Pancreas (tissue), 10 donors: ENCODE data around the gene TMEM170B. TPM values are rescaled to one million over a fixed set of nuclear protein-coding genes. Genes with fewer than 3 reads are reported as not detected.

ENCODE experiments used
- ATAC-seq, 4 donors: fragments of 200-7000 bp; cut with Tn5 transposase; one replicate each; pipeline versions ENCODE4 v1.8.0 to v1.9.1; 2020; ENCODE audit warnings: mild to moderate bottlenecking in 4 of 4, moderate library complexity in 4 of 4
- DNase-seq, 6 donors: peaks; one replicate each; pipeline ENCODE4 v3.0.0-alpha.2; 2020
- FAIRE-seq: peaks from 2 replicates; lab custom pipeline; 2012; peaks lifted over from hg19 to GRCh38; lab: Jason Lieb, UNC
- H3K27ac ChIP-seq, 4 donors: fragments of 200-600 bp; sonication (generic); 1 replicate in 3 of 4; 2 replicates in 1 of 4; pipeline versions ENCODE4 v1.5.0 to v1.8.0; 2020
- H3K27me3 ChIP-seq, 4 donors: fragments of 200-600 bp; one replicate each; pipeline ENCODE4 v1.8.0; 2021
- H3K36me3 ChIP-seq, 3 donors: fragments of 200-600 bp; sonication (generic) in 1 of 3; one replicate each; pipeline versions ENCODE4 v1.5.0 to v1.8.0; 2020 to 2021
- H3K4me1 ChIP-seq, 3 donors: fragments of 200-600 bp; one replicate each; pipeline ENCODE4 v1.8.0; 2021
- H3K4me3 ChIP-seq, 4 donors: fragments of 200-600 bp; sonication (generic) in 2 of 4; one replicate each; pipeline versions ENCODE4 v1.5.0 to v1.8.0; 2020 to 2021
- H3K9me3 ChIP-seq, 4 donors: fragments of 200-600 bp; one replicate each; pipeline ENCODE4 v1.8.0; 2021
- WGBS, 2 donors: extraction: QIAGEN DNeasy Blood & Tissue Kit; methylation state at CpG; one replicate each; pipeline ENCODE4 v1.1.7; 2013; 5-methylcytosine and 5-hydroxymethylcytosine counted together
- intact Hi-C, 3 donors: fragments of 100-400 bp; cut with DNase I; formaldehyde crosslinking; loops; one replicate each; pipeline versions ENCODE4 v1.11.1 to v1.14.2; 2022
- polyA plus RNA-seq, 2 donors: library from polyadenylated mRNA; stranded (reverse); fragments of 200-250 nt; gene quantifications; one replicate each; pipeline ENCODE4 v1.2.3, GENCODE V29; 2013
- total RNA-seq, 6 donors: library from RNA; stranded (reverse); fragmentation: NEBNext Ultra II Directional in 4 of 6; extraction: Animal tissue kit (Norgen Biotek cat#: 25700) in 4 of 6; gene quantifications; one replicate each; pipeline versions ENCODE4 v1.2.1 to v1.2.4, GENCODE V29; 2021 to 2023
- TF ChIP-seq, protein P1 (sequence below), 4 donors: fragments of 200-600 bp; sonication (generic) in 3 of 4; IDR thresholded peaks; one replicate each; pipeline versions ENCODE4 v1.5.0 to v1.8.0; 2021; ENCODE audit warnings: antibody characterized with exemption in 4 of 4
- donor health status: healthy with polysubstance abuse.
- donor health status: DM: no; HTN: no; CAD: no; lungs with moderate emphysema.
- donor health status: DM: no; HTN: no; CAD: no.
- donor health status: control.
- donor health status: control.
- donor health status: Bipolar disorder and iron deficiency.
- donor health status: DM: yes; HTN: yes; CAD: no.
- donor health status: DM: no; HTN: no; CAD: no.
- donor health status: DM: no; HTN: no; CAD: no.
- donor health status: DM: yes; HTN: yes; CAD: no.

The TMEM170B gene
- total and polyA plus RNA-seq, 8 donors: 0.49 to 2.3 (median 1.4) TPM

DNA sequence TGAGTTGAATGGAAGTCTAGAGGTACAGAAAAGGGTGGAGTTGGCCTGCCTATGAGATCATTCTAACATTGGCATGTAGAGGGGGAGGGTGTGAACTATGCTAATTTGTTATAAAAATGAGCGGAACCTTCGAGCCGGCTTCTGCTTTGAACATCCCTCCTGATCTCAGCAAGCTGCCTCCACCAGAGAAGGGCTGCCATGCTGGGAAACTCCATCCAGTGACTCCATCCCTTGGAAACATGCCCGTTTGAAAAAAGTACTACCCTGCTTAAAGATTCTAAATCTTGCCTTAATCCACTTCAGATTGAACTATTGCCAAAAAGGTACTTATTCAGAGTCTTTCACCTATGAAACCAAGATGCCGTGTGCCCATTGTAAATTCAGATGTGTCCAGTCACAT is 43.6 kb upstream of the TMEM170B start:
- Histone ChIP-seq H3K9me3 (no peaks in the 10 kb centered on the region), H3K27me3 (no peaks in the 10 kb centered on the region), H3K36me3 (no peaks in the 10 kb centered on the region), H3K27ac (no peak overlapping the region), H3K4me3 (no peak overlapping the region), H3K4me1 (no peaks in the 10 kb centered on the region)
- DNase-seq (no peak), ATAC-seq (no peak), FAIRE-seq (no peak)
- intact Hi-C loops: loop anchor here in 2 of 3 donors (5.0 to 10.0 kb wide), 3 partner anchors 249 to 349 kb away; no protein-coding TSS in a partner anchor
- TF ChIP-seq, protein P1, sequence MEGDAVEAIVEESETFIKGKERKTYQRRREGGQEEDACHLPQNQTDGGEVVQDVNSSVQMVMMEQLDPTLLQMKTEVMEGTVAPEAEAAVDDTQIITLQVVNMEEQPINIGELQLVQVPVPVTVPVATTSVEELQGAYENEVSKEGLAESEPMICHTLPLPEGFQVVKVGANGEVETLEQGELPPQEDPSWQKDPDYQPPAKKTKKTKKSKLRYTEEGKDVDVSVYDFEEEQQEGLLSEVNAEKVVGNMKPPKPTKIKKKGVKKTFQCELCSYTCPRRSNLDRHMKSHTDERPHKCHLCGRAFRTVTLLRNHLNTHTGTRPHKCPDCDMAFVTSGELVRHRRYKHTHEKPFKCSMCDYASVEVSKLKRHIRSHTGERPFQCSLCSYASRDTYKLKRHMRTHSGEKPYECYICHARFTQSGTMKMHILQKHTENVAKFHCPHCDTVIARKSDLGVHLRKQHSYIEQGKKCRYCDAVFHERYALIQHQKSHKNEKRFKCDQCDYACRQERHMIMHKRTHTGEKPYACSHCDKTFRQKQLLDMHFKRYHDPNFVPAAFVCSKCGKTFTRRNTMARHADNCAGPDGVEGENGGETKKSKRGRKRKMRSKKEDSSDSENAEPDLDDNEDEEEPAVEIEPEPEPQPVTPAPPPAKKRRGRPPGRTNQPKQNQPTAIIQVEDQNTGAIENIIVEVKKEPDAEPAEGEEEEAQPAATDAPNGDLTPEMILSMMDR (IDR thresholded peaks at IDR 0.05): no peak
- 65 to 82% methylated on average over 5 of the region's 5 CpGs for WGBS, 2 donors

DNA sequence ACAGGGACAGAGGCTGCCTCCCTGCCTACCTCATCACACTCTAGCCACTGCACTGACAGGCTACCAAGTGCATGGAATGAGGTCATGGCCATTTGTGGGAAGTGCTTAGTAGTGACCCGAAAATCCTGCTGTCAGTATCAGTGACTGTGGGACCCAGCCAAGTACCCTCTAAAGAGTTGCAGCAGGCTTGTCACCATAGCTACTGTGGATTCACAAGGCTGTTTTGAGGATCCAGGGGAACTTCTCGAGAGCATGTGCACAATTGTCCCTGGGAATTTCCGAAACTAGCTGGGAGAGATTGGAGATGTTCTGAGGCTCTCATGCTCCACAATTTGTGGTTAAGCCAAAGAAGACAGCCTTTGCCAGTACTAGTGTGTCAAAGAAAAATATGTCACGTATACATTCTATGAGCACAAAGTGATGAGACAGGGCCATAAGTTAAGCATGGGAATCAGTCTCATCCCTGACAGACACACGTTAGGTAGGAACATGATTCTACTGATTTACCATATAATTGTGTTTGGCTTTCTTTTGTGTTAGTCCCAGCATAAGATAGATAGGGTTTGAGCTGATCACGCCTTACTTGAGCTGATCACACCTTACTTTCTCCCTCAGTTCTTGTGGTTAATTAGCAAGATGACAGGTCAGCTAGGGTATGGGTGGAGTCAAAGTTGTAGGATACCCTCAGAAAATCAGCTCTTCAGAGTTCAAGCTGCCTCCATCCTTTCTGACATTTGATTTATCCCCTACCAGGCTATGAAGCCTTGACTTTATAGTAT is 42.6 kb upstream of the TMEM170B start:
- DNase-seq: no peak
- Histone ChIP-seq H3K27ac (no peak overlapping the region), H3K4me1 (no peaks in the 10 kb centered on the region), H3K4me3 (no peak overlapping the region), H3K27me3 (no peaks in the 10 kb centered on the region), H3K36me3 (no peaks in the 10 kb centered on the region), H3K9me3 (no peaks in the 10 kb centered on the region)
- TF ChIP-seq, protein P1 (IDR thresholded peaks at IDR 0.05): no peak
- intact Hi-C loops: loop anchor here in 2 of 3 donors (5.0 to 10.0 kb wide), 4 partner anchors 250 to 350 kb away; no protein-coding TSS in a partner anchor
- 59 to 82% methylated on average over 6 of the region's 6 CpGs for WGBS, 2 donors
- no peak for FAIRE-seq
- ATAC-seq: peak in 2 of 4 donors; percentile 24 to 28

DNA sequence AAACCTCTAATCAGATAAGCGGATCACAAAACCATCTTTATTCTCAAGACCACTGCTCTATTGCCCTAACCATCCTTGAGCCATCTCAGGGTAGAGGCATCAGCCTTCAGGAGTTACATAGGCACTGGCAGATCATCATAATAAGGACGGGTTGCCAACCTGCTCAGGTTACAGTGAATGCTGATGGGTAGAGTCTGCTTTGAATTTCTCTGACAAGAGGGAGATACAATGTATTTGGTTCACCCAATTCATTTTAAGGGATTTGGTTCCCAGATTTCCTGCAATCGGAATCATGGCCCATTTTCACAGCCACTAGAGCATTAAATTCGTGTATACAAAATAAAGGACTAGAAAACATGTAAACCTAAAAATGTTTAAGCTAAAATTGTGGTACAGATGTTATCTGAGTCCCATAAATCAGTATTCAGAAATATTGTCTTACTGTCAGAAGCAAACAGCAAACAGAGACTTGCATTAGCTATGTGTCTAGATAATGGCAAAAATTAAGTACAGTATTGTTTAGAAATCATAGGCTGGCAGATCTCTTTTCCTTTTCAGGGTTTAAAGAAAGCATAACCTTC is 41.9 kb upstream of the TMEM170B start:
- DNase-seq (no peak), FAIRE-seq (no peak), ATAC-seq (no peak)
- Histone ChIP-seq H3K4me1 (no peaks in the 10 kb centered on the region), H3K4me3 (no peak overlapping the region), H3K27me3 (no peaks in the 10 kb centered on the region), H3K27ac (no peak overlapping the region), H3K36me3 (no peaks in the 10 kb centered on the region), H3K9me3 (no peaks in the 10 kb centered on the region)
- TF ChIP-seq, protein P1 (IDR thresholded peaks at IDR 0.05): no peak
- WGBS, 2 donors: 52 to 58% methylated on average over 4 of the region's 4 CpGs
- intact Hi-C loops: loop anchor here in 2 of 3 donors (5.0 to 10.0 kb wide), 3 partner anchors 251 to 351 kb away; no protein-coding TSS in a partner anchor

DNA sequence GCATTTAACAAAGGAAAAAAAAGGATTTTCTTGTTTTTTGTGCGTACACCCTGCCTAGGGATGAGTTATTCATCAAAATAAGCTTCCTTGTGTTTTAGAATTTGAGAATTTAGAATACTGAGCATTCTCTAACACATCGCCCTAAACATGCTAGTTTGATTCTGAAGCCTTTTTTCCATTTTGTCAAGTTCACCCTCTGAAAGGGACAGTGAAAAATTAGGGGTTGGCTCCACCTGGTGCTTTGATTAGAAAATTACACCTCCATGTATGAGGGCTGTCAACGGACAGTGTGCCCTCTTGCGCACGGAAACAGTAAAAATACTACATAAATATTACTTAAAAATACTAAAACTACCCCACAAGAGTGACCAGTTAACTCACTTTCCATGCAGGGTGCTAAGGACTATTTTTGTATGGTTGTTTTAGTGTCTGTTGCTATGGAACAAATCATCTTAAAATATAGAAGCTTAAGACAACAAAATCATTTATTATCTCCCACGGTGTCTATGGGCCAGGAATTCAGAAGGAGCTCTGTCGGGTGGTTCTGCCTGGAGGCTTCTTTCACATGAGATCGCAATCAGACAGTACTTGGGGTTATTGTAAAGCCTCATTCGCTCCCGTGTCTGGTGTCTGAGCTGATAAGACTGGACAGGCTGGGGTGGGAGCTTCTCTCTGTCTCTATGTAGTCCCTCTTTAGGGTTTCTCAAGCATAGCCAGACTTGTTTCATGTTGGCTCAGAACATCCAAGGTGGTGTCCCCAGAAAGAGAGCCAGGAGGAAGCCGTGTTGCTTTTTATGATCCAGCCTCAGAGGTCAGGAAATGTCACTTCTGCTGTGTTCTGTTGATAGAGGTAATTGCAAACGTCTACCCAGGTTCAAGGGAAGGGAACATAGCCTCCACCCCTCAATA is 41.1 kb upstream of the TMEM170B start:
- H3K4me3 ChIP-seq: no peak overlapping the region
- DNase-seq (peak in 3 of 6 donors; percentile 51 to 78 (median 64)), ATAC-seq (peak; percentile 95 to 99 (median 98)), FAIRE-seq (peak; percentile 75)
- 21 to 31% methylated on average over 12 of the region's 12 CpGs for WGBS, 2 donors
- intact Hi-C loops: loop anchor here in 2 of 3 donors (5.0 to 10.0 kb wide), 3 partner anchors 252 to 352 kb away; no protein-coding TSS in a partner anchor
- H3K27ac ChIP-seq: no peak overlapping the region
- H3K36me3 ChIP-seq: no peaks in the 10 kb centered on the region
- no peaks in the 10 kb centered on the region for H3K27me3 ChIP-seq
- H3K9me3 ChIP-seq: no peaks in the 10 kb centered on the region
- TF ChIP-seq, protein P1 (IDR thresholded peaks at IDR 0.05): peak; percentile 53 to 88 (median 74)
- no peaks in the 10 kb centered on the region for H3K4me1 ChIP-seq
